Psoas muscle (tissue), 8 donors: ENCODE data around the gene DVL1. TPM values are rescaled to one million over a fixed set of nuclear protein-coding genes. Genes with fewer than 3 reads are reported as not detected.

Source experiments
- ATAC-seq, 4 donors: fragments of 200-7000 bp; cut with Tn5 transposase; one replicate each; pipeline ENCODE4 v1.9.1; 2020; ENCODE audit warnings: moderate library complexity in 3 of 4, mild to moderate bottlenecking in 2 of 4
- DNase-seq, 2 donors: peaks; one replicate each; pipeline ENCODE4 v3.0.0-alpha.2; 2020
- H3K27ac ChIP-seq: fragments of 200-600 bp; one replicate; pipeline ENCODE4 v1.8.0; 2022
- H3K27me3 ChIP-seq, 3 donors: fragments of 200-600 bp in 1 of 3; one replicate each; pipeline versions ENCODE4 v1.6.1 to v1.8.0; 2013 to 2022; ENCODE audit warnings: low read length in 2 of 3, mild to moderate bottlenecking in 2 of 3, moderate library complexity in 1 of 3; ENCODE audit not compliant: insufficient read depth in 3 of 3
- H3K36me3 ChIP-seq, 2 donors: fragments of 200-600 bp in 1 of 2; one replicate each; pipeline versions ENCODE4 v1.6.1 to v1.8.0; 2013 to 2022; ENCODE audit warnings: low read depth in 1 of 2, mild to moderate bottlenecking in 1 of 2, moderate library complexity in 1 of 2; ENCODE audit not compliant: insufficient read depth in 1 of 2
- H3K4me1 ChIP-seq: fragments of 200-600 bp; one replicate; pipeline ENCODE4 v1.8.0; 2022
- H3K4me3 ChIP-seq: fragments of 200-600 bp; one replicate; pipeline ENCODE4 v1.8.0; 2022; ENCODE audit warnings: mild to moderate bottlenecking
- H3K9me3 ChIP-seq: fragments of 200-600 bp; one replicate; pipeline ENCODE4 v1.8.0; 2022
- CTCF ChIP-seq: fragments of 200-600 bp; IDR thresholded peaks from one replicate; pipeline ENCODE4 v1.8.0; 2022; ENCODE audit warnings: antibody characterized with exemption
- WGBS, 3 donors: extraction: QIAGEN DNeasy Blood & Tissue Kit; methylation state at CpG; one replicate each; pipeline versions ENCODE4 v1.1.6 to v1.1.7; 2013; 5-methylcytosine and 5-hydroxymethylcytosine counted together
- intact Hi-C, 2 donors: fragments of 100-400 bp; cut with DNase I; formaldehyde crosslinking; loops; one replicate each; pipeline versions ENCODE4 v1.11.0 to v1.14.2; 2022
- polyA plus RNA-seq, 3 donors: library from polyadenylated mRNA; stranded (reverse); fragments of 200-250 nt; gene quantifications; one replicate each; pipeline ENCODE4 v1.2.3, GENCODE V29; 2013
- total RNA-seq, 4 donors: library from RNA; stranded (reverse); fragmentation: NEBNext Ultra II Directional in 2 of 4; extraction: Animal tissue kit (Norgen Biotek cat#: 25700) in 2 of 4; gene quantifications; one replicate each; pipeline versions ENCODE4 v1.2.1 to v1.2.4, GENCODE V29; 2021 to 2023
- donor health status: healthy with polysubstance abuse.
- donor health status: DM: no; HTN: no; CAD: no; lungs with moderate emphysema.
- donor health status: Bipolar disorder and iron deficiency.
- donor health status: healthy.
- donor health status: DM: yes; HTN: yes; CAD: no.
- donor health status: DM: no; HTN: no; CAD: no.
- donor health status: DM: no; HTN: no; CAD: no.
- donor health status: DM: yes; HTN: yes; CAD: no.

The DVL1 gene
- total and polyA plus RNA-seq, 7 donors = 162 to 215 (median 208) TPM

- H3K9me3 ChIP-seq = no peaks in the 10 kb centered on the region
- peak overlapping the region; percentile 97 for H3K27ac ChIP-seq
- intact Hi-C loops = loop anchor here in 1 of 2 donors (2.0 to 5.0 kb wide), 3 partner anchors 24 to 76 kb away; partner anchors contain the start of genes ACAP3, PUSL1 and UBE2J2
- no peak for TF ChIP-seq CTCF
- DNase-seq = no peak
- H3K4me1 ChIP-seq = peaks cover 53% of the 10 kb centered on the region
- H3K36me3 ChIP-seq = no peaks in the 10 kb centered on the region
- H3K4me3 ChIP-seq = peak overlapping the region; percentile 73
- 0 to 3% (median 1%) methylated on average over 33 to 109 of the region's 109 CpGs for WGBS, 3 donors
- no peaks in the 10 kb centered on the region for H3K27me3 ChIP-seq
- ATAC-seq = no peak
Observed at GRCh38 chr1:1348420-1349255, 580 bp downstream of the DVL1 start.

- peak; percentile 49 to 65 (median 53) for ATAC-seq
- Histone ChIP-seq H3K36me3 (no peaks in the 10 kb centered on the region), H3K9me3 (no peaks in the 10 kb centered on the region), H3K4me3 (peak overlapping the region; percentile 73), H3K27ac (peak overlapping the region; percentile 97), H3K4me1 (peaks cover 54% of the 10 kb centered on the region), H3K27me3 (no peaks in the 10 kb centered on the region)
- WGBS, 3 donors = 11 to 17% (median 13%) methylated on average over 25 to 26 of the region's 26 CpGs
- intact Hi-C loops = loop anchor here in 1 of 2 donors (1.0 to 5.0 kb wide), 4 partner anchors 25 to 157 kb away; partner anchors contain the start of genes ACAP3, PUSL1 and UBE2J2
- DNase-seq = peak; percentile 62 to 79
- TF ChIP-seq CTCF = no peak
Observed at GRCh38 chr1:1347663-1348419, 1.4 kb downstream of the DVL1 start.

GRCh38 chr1:1347026-1347595 is 2.1 kb downstream of the DVL1 start:
- intact Hi-C loops = loop anchor here in 1 of 2 donors (1.0 to 5.0 kb wide), 2 partner anchors 40 to 158 kb away; partner anchors contain the start of genes ACAP3 and PUSL1
- no peak for DNase-seq
- no peaks in the 10 kb centered on the region for H3K9me3 ChIP-seq
- H3K27ac ChIP-seq = peak overlapping the region; percentile 97
- WGBS, 3 donors = 43 to 58% (median 47%) methylated on average over 9 to 10 of the region's 10 CpGs
- H3K27me3 ChIP-seq = no peaks in the 10 kb centered on the region
- H3K36me3 ChIP-seq = no peaks in the 10 kb centered on the region
- no peak for TF ChIP-seq CTCF
- peak overlapping the region; percentile 73 for H3K4me3 ChIP-seq
- ATAC-seq = no peak
- H3K4me1 ChIP-seq = peaks cover 60% of the 10 kb centered on the region

GRCh38 chr1:1346501-1346890 is 2.7 kb downstream of the DVL1 start:
- peaks cover 55% of the 10 kb centered on the region for H3K4me1 ChIP-seq
- no peak for DNase-seq

More at GRCh38 chr1:1346501-1346890, 2.7 kb downstream of the DVL1 start:
- H3K36me3 ChIP-seq = peaks cover 0 to 4% of the 10 kb centered on the region in 2 donors
- peak overlapping the region; percentile 97 for H3K27ac ChIP-seq
- 65 to 83% (median 65%) methylated on average over 10 of the region's 10 CpGs for WGBS, 3 donors
- H3K27me3 ChIP-seq = no peaks in the 10 kb centered on the region
- ATAC-seq = no peak
- intact Hi-C loops = loop anchor here in 1 of 2 donors (5.0 kb wide), 1 partner anchor 39 kb away; the partner anchor contains the start of genes ACAP3 and PUSL1
- no peaks in the 10 kb centered on the region for H3K9me3 ChIP-seq
- no peak for TF ChIP-seq CTCF
- peak overlapping the region; percentile 73 for H3K4me3 ChIP-seq
